CD4-positive, alpha-beta T cell treated with Interleukin-17A for 4 hours (primary cell): ENCODE data around the gene SNF8.
A peak's percentile ranks its signal among the peaks of the same experiment; 100 is the strongest.

Source experiments
- DNase-seq: peaks from one replicate; pipeline ENCODE4 v3.0.0-alpha.2; 2020; ENCODE audit warnings: mixed read lengths

SNF8 gene

DNA sequence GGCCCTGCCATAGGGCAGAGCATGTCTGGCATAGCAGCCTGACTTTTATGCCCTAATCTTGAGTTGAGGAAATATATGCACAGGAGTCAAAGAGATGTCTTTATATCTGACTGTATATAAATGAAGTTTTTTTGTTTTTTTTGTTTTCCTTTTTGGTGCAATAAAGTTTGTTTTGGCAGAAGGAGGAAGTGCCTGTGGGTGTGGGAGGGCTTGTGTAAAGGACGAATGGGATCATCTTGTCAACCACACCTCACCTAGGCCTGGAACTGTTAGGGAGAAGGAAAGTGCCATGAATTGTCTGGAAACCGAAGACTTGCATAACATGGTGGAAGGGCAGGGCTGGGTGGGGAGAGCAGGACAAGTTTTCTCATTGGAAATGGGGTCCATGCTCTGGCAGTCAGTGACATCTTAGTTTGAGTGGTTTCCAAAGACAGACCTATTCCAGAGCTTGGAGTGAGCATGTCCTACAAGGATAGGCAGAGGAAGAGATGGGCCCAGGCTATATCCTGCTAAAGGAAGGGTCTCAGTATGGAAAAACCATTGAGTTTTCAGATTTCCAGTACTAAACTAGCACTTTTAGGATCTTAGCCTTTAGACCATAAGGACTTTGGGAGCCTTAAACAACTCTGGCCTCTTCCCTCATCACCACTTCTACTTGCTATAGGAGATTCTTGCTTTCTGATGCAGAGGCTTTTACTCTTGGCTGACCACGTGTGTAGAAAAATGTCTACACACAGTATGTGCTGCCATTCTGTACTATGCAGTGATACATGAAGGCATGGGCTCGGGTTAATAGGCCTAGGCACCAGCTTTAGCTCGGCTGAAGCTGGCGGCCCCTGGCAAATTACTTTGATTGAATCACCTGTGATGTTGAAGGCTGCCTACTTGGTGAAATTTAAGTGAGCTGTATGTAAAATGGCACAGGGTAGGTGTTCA lies 15.5 kb downstream of the SNF8 start:
- no peak for DNase-seq

DNA sequence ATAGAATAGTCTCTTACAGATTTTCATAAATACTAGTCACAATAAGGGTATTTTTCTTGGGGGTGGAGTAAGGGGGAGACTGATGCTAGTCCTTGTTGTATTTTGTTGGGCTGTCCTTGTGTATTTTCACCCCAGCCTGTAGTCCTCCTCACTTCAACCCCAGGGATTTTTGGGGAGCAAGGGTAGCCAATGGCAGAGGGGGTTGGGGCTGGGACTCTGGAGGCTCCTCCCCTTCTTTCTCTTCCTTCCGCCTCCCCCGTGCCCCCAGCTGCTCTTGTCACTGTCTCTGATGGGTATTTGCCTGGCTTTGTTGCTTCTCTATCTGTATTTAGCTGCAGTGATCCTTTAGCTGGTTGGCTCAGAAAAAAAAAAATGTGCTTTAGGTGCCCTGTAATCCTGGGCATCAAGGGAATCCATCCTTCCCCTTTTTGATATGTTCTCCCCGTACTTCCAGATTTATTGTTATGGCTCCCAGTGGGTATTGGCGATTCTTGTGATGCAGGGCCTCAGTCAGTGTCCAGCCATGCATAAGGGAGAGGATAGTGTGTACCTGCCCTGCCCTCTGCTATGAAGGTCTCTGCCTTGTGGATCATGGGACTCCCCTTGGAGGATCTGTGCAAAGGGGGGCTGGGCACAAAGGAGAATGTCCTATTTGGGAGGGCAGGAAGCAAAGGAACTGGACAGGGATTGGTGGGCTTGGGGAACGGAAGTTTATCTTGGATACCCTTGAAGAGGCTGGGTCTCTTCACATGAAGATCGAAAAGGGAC lies 16.5 kb downstream of the SNF8 start:
- no peak for DNase-seq

DNA sequence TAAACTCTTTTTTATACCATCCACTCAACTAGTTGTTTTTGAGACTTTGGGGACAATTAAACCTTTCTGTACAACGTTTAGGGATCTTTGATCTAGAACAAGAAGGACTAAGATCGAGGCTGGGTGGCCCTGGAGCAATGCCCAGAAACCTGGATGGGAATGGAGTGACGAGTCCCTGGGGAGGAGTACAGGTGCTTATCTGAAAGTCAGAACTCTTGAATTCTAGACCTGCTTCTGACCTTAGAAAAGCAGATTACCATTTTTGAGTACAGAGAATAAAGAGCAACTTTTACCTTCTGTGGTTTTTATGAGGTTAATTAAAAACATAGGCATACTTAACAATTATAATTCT lies 18.7 kb downstream of the SNF8 start:
- DNase-seq = no peak

DNA sequence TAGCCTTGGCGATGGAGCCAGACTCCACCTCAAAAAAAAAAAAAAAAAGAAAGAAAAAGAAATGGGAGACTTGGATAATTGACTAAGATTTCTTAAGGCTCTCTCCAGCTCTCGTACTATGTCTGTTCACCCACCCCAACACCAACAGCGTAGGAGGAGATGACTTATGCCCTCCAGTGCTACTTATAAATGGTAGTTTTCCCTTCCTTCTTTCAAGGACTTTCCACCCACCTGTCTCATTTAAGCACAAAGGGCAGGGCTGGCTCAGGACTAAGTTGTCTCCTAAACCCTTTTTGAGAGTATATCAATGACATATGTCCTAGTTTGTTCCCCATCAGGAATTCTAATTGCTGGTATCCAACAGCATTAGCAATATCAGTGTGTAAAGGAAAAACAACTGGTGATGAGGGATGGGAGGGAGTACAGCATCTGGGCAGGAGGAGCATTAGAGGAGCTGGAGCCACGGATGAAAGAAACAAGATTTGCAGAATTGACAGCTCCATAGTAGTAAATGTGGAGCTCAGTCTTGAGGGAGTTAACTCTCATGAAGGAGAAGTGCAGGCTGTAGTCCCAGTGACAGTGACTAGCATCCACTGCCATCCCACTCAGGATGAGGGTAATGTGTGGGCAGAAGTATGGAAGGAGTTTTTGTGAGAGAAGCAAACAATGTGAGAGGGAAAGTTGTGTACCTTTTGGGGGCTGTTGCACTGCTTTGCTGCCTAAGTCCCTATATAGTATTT lies 19.2 kb downstream of the SNF8 start:
- no peak for DNase-seq

GRCh38 chr17:48915459-48916282 lies 29.0 kb downstream of the SNF8 start:
- peak; percentile 13 for DNase-seq

DNA sequence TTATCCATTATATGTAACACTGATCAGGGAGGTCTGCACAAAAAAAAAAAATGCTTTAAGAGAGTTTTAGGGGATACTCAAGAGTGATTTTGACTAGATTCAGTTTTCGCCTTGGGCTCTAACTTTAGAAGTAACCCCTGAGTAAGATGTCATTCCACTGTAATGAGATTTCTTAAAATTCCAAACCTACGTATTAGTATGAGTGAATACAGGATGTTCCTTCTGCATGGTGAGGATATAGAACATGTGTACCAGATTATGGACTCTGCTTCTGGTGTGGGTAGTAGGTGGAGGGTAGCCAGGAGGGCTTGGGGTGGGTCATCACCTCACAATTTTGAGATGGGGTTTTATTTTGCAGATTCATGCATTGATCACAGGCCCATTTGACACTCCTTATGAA lies 32.2 kb downstream of the SNF8 start:
- no peak for DNase-seq

DNA sequence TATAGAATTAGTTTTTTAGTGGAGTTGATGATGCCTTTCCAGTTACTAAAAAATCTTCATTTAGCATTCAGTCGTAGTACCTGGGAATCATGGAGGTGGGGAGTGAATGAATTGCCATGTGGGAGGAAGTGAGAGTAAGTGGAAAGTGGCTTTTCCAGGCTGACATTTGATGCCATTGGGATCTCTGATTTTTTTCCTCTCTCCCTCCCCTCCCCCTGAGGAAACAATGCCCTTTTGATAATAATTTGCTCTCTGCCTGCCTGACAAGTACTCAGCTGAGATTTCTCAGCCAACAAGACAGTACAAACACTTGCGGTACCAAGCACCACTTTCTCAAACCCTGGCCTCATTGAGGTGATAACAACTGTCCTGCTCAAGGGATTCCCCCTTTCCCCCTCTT lies 34.3 kb downstream of the SNF8 start:
- DNase-seq = no peak

- no peak for DNase-seq
These were observed 34.9 kb downstream of the SNF8 start for GRCh38 chr17:48909783-48910182.

DNA sequence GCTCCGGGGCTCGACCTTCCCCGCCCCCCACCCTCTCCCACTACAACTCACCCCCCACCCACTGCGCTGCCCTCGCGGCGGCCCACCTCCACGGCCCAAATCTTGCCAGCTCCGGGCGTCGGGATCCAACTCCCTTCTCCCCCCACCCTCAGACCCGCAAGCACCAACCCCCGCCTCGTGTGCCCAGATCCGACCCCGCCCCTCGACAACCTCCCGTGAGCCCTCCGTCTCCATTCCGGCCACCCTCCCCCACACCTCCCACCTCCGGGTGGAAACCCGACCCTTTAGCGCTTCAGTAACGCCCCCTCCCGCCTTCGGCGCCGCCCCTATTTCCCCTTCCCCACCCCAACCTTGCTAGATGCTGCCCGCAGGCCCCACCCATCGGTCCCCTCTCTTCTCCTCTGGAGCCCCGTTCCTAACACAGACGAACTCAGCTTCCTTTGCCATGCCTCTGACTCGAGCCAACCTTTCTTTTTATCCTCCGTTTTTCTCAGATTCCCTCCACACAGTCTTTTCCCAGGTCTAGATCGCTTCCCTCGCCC lies 35.7 kb downstream of the SNF8 start:
- DNase-seq = peak; percentile 93

DNA sequence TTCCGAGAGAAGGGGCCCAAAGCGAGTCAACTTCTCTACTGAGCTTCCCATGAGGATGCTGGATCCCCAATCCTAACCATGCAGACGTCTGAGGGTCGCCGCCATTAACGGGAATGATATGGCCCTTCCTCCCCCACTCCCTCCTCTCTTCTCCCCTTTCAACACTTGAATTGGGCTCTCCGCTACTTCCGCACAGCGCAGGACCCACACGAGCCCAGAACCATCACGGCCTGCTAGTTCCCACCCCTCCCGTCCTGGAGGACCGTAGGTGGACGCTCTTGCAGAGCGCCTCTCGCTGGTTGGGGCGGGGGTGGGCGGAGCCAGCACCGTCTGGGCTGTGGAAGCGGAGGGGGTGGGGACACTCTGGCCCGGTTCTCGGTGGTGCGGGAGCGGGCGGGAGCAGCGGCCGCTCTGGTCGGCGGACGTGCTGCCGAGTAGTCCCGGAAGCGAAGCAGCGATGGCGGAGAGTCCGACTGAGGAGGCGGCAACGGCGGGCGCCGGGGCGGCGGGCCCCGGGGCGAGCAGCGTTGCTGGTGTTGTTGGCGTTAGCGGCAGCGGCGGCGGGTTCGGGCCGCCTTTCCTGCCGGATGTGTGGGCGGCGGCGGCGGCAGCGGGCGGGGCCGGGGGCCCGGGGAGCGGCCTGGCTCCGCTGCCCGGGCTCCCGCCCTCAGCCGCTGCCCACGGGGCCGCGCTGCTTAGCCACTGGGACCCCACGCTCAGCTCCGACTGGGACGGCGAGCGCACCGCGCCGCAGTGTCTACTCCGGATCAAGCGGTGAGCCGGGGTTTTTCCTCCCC lies 36.4 kb downstream of the SNF8 start, which contains the start of gene UBE2Z:
Gene UBE2Z, plus strand, starts transcription at position 361 of the 797 bp plus-strand sequence. Its CDS starts 97 bp downstream, at position 458.
- peak; percentile 97 for DNase-seq

DNA sequence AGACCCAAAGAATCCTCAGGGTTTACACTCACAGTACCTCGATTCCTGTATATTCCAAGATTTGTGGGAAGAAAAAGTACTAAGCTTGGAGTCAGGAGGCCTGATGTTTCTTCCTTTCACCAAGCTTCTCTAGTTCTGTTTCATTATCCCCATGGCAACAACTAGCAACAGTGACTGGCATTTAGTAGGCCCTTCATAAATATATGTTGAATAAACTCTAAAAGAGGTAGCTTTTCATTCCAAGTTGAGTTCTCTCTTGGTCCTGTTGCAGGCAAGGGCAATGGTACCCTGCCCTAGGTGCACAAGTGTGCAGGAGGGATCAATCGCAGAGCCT lies 37.0 kb downstream of the SNF8 start:
- DNase-seq = no peak

- no peak for DNase-seq
These were observed 38.6 kb downstream of the SNF8 start for GRCh38 chr17:48905987-48906515.

DNA sequence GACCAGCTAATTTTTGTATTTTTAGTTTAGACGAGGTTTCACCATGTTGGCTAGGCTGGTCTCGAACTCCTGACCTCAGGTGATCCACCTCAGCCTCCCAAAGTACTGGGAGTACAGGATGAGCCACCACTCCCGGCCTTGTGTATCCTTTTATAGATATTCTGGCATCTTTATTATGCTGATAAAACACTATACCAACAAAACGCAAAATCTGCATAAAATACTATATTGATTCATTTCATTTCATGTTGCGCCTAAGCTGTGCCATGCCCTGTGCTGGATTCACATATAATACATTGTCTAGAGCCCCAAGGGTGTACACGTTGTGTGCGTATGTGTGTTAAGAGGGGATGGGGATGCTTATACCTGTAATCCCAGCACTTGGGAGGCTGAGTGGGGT lies 40.2 kb downstream of the SNF8 start:
- DNase-seq = no peak

DNA sequence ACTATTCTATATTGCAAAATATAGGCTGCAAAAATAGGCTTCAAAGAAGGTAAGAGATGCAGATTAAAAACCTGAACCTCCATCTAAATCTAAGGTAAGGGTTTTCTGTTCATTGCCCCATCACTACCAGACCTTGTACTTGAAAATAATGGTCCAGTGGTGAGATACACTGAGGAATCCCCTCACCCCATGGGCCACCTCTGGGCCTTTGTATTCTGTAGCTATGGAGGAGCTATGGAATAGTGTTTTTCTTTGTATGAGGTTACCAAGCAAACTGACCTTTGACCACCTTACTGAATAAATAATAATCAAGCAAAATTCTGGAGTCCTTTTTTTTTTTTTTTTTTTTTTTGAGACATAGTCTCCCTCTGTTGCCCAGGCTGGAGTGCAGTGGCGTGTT lies 41.2 kb downstream of the SNF8 start:
- DNase-seq = no peak

GRCh38 chr17:48901241-48901640 lies 43.4 kb downstream of the SNF8 start:
- no peak for DNase-seq

DNA sequence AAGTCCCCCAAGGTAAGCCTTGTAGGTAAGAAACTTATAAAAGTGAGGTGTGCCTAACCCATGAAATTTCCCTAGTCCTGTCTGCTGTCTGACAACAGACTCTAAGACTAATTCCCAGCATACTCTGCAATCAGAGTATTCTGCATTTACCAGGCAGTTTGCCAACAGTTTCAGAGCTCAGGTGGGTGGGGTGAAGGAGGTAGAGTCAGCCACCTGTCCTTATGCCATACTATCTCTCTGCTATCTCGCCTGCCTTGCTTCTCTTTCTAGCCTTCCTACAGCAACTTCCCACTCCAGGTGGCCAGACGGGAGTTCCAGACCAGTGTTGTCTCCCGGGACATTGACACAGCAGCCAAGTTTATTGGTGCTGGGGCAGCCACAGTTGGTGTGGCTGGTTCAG lies 49.8 kb downstream of the SNF8 start:
- no peak for DNase-seq

DNA sequence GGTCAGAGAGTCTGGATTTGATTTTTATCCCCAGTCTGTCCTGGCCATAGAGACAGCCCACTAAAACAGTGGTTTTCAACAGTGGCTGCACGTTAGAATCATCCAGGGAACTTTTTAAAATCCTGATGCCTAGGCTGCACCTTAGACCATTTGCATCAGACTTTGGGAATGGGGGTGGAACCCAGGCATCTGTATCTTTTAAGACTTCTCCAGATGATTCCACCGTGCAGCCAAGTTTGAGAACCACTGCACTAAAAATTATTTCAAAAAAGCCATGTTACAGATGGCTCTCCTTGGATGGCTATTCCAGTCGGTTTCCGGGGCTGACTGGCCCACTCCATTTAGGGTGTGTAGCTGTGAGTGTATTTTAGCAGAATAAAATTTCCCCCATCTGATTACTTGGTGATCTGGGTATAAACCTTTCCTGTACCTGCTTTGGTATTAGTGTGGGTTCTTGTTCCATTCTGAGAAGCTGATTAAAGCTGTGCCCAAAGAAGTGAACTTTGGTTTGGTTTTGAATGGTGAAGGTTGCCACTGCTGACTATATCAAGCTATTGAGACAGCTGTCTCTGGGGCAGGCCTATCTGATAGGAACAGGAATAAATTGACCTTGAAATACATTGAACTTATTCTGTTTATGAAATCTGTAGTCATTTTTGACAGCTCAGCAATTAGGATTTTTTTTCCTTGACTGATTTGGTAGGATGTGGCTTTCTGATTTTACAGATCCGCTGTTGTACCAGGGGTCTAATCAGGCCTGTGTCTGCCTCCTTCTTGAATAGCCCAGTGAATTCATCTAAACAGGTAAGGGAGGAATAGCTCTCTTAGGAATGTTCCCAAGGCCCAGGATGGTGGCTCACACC lies 50.8 kb downstream of the SNF8 start:
- no peak for DNase-seq

DNA sequence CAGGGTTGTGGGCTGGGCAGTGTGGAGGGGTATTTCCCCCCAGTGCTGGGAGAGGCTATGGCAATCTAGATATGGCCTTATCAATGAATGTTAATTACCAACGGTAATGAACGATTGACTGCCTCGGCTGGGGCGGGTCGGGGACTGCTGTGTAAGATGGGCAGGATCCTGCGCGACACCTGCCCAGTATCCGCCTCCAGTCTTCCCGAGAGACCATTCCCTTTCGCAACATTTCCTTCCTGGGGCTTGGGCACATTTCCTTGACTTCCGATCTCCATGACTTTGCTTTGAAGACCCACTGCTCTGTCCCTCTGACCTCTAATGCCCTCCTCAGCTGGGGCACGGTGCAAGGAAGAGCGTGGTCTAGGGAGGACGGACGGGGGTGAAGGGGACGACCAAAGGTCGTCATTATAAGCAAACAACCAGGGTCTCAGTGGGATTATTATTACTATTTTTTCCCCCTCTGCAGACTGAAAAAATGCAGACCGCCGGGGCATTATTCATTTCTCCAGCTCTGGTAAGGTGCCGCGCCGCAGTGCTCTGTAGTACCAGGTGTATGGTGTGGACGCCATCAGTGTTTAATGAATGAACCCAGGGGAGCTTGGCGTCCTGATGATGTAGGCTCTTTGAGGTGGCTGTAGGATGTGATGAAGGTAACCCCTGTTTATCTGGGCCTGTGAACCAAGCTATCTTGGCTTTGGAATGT lies 51.5 kb downstream of the SNF8 start:
- no peak for DNase-seq

- DNase-seq = no peak
These were observed 54.6 kb downstream of the SNF8 start for GRCh38 chr17:48890086-48890485.
